Measurements from ENCODE around the gene SENP7. TPM values are rescaled to one million over a fixed set of nuclear protein-coding genes. Genes with fewer than 3 reads are reported as not detected.

SENP7 gene
- total RNA-seq, 1 donor from 2014 or later, result 48.0 TPM

DNA sequence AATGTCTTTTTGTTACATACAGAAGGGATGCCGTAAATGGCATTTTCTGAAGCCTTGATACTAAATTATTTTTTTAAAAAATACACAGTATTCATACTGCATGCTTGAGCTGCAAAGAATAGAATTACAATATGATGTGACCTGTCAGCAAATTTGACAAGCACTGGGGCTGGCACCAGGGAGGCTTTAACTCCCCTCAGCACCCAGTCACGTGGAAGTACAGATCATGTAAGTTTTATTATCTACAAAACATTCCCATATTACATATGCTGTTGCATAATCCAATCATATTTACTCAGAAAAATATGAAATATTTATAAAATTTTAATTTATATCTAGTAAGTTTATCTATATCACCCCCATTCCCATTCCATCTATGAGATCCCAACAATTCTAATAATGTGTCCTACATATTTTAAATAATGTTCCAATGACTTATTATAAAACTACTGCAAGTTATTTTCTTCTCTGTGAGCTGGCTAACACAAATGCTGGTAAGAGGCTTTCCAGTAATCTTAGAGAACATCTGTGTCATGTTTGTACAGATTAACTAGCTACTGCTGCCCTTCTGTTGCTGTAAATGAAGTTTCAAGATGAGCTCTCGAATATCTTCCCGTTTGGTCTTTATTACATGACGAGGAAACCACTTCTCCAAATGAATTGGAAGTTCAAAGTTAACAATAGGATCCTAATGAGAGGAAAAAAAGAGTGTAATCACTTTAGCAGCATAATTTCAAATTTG, 187.4 kb downstream of the SENP7 start:
- Histone ChIP-seq H3K4me2 (no peak overlapping the region), H3K4me3 (no peak overlapping the region), H3K9ac (no peak overlapping the region), H3K36me3 (no peaks in the 10 kb centered on the region), H3K79me2 (ENCODE audit: low read depth) (no peaks in the 10 kb centered on the region), H4K20me1 (ENCODE audit: low read depth) (no peaks in the 10 kb centered on the region), H3K9me3 (ENCODE audit: low read depth) (no peaks in the 10 kb centered on the region), H3K4me1 (peaks cover 1% of the 10 kb centered on the region), H3F3A (ENCODE audit: low read depth) (no peaks in the 10 kb centered on the region), H2AFZ (replicated peaks) (no peak overlapping the region), H3K27ac (no peak overlapping the region), H3K27me3 (no peaks in the 10 kb centered on the region)
- TF ChIP-seq EZH2phosphoT487 (IDR thresholded peaks at IDR 0.05) (no peak), EZH2 (IDR thresholded peaks at IDR 0.05) (no peak)
- TF ChIP-seq, protein P1, sequence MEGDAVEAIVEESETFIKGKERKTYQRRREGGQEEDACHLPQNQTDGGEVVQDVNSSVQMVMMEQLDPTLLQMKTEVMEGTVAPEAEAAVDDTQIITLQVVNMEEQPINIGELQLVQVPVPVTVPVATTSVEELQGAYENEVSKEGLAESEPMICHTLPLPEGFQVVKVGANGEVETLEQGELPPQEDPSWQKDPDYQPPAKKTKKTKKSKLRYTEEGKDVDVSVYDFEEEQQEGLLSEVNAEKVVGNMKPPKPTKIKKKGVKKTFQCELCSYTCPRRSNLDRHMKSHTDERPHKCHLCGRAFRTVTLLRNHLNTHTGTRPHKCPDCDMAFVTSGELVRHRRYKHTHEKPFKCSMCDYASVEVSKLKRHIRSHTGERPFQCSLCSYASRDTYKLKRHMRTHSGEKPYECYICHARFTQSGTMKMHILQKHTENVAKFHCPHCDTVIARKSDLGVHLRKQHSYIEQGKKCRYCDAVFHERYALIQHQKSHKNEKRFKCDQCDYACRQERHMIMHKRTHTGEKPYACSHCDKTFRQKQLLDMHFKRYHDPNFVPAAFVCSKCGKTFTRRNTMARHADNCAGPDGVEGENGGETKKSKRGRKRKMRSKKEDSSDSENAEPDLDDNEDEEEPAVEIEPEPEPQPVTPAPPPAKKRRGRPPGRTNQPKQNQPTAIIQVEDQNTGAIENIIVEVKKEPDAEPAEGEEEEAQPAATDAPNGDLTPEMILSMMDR (IDR thresholded peaks at IDR 0.05), result no peak
- Mint-ChIP-seq H3K27me3 (ENCODE audit: insufficient read depth, low read depth) (no peaks in the 10 kb centered on the region), H3K36me3 (no peaks in the 10 kb centered on the region), H3K4me3 (no peak overlapping the region), H3K4me1 (peaks cover 2% of the 10 kb centered on the region), H3K9me3 (no peaks in the 10 kb centered on the region), H3K27ac (no peak overlapping the region)
- no peak for DNase-seq (ENCODE audit: low spot score)

DNA sequence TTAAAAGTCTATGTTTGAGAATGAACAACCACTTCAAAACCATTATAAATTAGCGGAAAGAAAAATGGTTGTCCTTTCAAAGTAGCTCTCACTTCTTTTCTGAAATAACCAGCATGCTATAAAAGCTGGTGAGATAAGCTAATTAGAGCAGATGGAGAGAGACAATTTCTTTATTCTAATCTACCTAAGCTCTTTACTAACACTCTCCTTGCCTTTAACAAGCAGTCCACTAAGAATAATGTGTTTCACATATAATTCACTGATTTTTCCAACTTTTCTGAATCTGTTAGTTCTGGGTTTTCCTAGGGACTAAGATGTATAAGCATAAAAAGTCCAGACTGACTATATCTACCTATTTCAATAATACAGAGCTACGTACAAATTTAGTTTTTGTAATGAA, 192.5 kb downstream of the SENP7 start, which contains the start of gene IMPG2:
IMPG2 (minus strand) TSS at position 101 of the 400 bp plus-strand sequence. CDS start 203 bp downstream, outside the sequence.
- H3K4me1 ChIP-seq, result peaks cover 17% of the 10 kb centered on the region
- Mint-ChIP-seq H3K27ac (no peak within 1 kb of the TSS), H3K4me3 (no peak within 1 kb of the TSS), H3K9me3 (no peaks in the 10 kb centered on the region), H3K36me3 (no peaks in the 10 kb centered on the region), H3K4me1 (peaks cover 2% of the 10 kb centered on the region), H3K27me3 (ENCODE audit: insufficient read depth, low read depth) (no peaks in the 10 kb centered on the region)
- peaks cover 3% of the 10 kb centered on the region for H3F3A ChIP-seq (ENCODE audit: low read depth)
- DNase-seq (ENCODE audit: low spot score), result no peak
- no peaks in the 10 kb centered on the region for H4K20me1 ChIP-seq (ENCODE audit: low read depth)
- H3K36me3 ChIP-seq, result no peaks in the 10 kb centered on the region
- no peaks in the 10 kb centered on the region for H3K79me2 ChIP-seq (ENCODE audit: low read depth)
- no peaks in the 10 kb centered on the region for H3K9me3 ChIP-seq (ENCODE audit: low read depth)
- H2AFZ ChIP-seq (replicated peaks), result no peak within 1 kb of the TSS
- H3K27me3 ChIP-seq, result no peaks in the 10 kb centered on the region
- H3K27ac ChIP-seq, result peak within 1 kb of the TSS; percentile 59
- no peak within 1 kb of the TSS for H3K4me3 ChIP-seq
- no peak within 1 kb of the TSS for H3K9ac ChIP-seq
- no peak within 1 kb of the TSS for H3K4me2 ChIP-seq
- no peak for TF ChIP-seq EZH2 (IDR thresholded peaks at IDR 0.05)

DNA sequence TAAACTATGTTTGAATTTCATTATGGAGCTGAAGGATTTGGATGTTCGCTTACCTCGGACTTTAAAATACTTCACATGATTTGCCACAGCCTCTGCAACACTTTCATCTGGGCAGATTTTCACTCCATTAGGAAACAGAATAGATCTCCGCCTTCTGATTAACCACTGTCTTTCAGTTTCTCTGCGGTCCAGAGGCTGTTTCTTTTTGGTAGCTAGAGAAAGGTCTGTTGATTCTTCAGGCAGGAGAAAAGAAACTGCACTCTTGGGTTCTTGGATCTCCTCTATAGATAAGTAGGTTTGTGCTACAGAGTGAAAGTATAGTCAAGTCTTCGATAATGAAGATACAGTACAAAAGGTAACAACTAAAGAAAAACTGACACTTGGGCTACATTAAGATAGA, 193.5 kb downstream of the SENP7 start:
- H3F3A ChIP-seq (ENCODE audit: low read depth), result peaks cover 3% of the 10 kb centered on the region
- no peaks in the 10 kb centered on the region for H3K36me3 Mint-ChIP-seq

More for the DNA sequence above, 193.5 kb downstream of the SENP7 start:
- H2AFZ ChIP-seq (replicated peaks), result no peak overlapping the region
- no peaks in the 10 kb centered on the region for H3K79me2 ChIP-seq (ENCODE audit: low read depth)
- H3K4me1 ChIP-seq, result peaks cover 17% of the 10 kb centered on the region
- H4K20me1 ChIP-seq (ENCODE audit: low read depth), result no peaks in the 10 kb centered on the region
- H3K9me3 ChIP-seq (ENCODE audit: low read depth), result no peaks in the 10 kb centered on the region
- no peak overlapping the region for H3K9ac ChIP-seq
- no peak overlapping the region for H3K4me3 ChIP-seq
- no peaks in the 10 kb centered on the region for H3K36me3 ChIP-seq
- peak overlapping the region; percentile 59 for H3K27ac ChIP-seq
- Mint-ChIP-seq H3K27ac (no peak overlapping the region), H3K27me3 (ENCODE audit: insufficient read depth, low read depth) (no peaks in the 10 kb centered on the region), H3K4me1 (peaks cover 2% of the 10 kb centered on the region), H3K4me3 (no peak overlapping the region), H3K9me3 (no peaks in the 10 kb centered on the region)
- DNase-seq (ENCODE audit: low spot score), result peak; percentile 10
- no peak overlapping the region for H3K4me2 ChIP-seq
- TF ChIP-seq, protein P1 (IDR thresholded peaks at IDR 0.05), result no peak
- TF ChIP-seq EZH2 (IDR thresholded peaks at IDR 0.05), result no peak
- no peak for TF ChIP-seq EZH2phosphoT487 (IDR thresholded peaks at IDR 0.05)
- no peaks in the 10 kb centered on the region for H3K27me3 ChIP-seq
